HL-60 (cell line): ENCODE measurements around the gene SLC35B3.
A peak's percentile ranks its signal among the peaks of the same experiment; 100 is the strongest.

Experiments used
- DNase-seq, 2 experiments: peaks; one replicate each; pipeline ENCODE4 v3.0.0-alpha.2; 2010 to 2020; ENCODE audit warnings: low read depth in 1 of 2, low spot score in 1 of 2
- H3K27ac ChIP-seq: fragments of 250-450 bp; sonication (Bioruptor Pico); replicated peaks from 2 replicates; pipeline ENCODE4 v1.5.1; 2020; ENCODE audit warnings: mild to moderate bottlenecking, moderate library complexity
- H3K27me3 ChIP-seq: fragments of 250-450 bp; sonication (Bioruptor Pico); 2 replicates; pipeline ENCODE4 v1.5.1; 2021; ENCODE audit warnings: mild to moderate bottlenecking, moderate library complexity; ENCODE audit not compliant: insufficient read depth, poor library complexity, severe bottlenecking
- H3K4me3 ChIP-seq: replicated peaks from 2 replicates; pipeline ENCODE4 v1.5.1; 2011; ENCODE audit warnings: mild to moderate bottlenecking, control low read depth, low read length; ENCODE audit not compliant: insufficient read depth
- CTCF ChIP-seq: IDR thresholded peaks from one replicate; pipeline ENCODE4 v1.5.1; 2011; ENCODE audit warnings: low read length, control low read depth, inconsistent platforms; ENCODE audit not compliant: insufficient read depth
- GABPA ChIP-seq: IDR thresholded peaks from 2 replicates; pipeline ENCODE4 v1.6.1; 2012; ENCODE audit warnings: low read depth
- POLR2AphosphoS5 ChIP-seq: IDR thresholded peaks from 2 replicates; pipeline ENCODE4 v1.6.1; 2012; ENCODE audit warnings: low read depth
- REST ChIP-seq: IDR thresholded peaks from 2 replicates; pipeline ENCODE4 v1.6.1; 2012; ENCODE audit warnings: low read depth; ENCODE audit not compliant: insufficient replicate concordance
- SPI1 ChIP-seq: IDR thresholded peaks from 2 replicates; pipeline ENCODE4 v1.6.1; 2012; ENCODE audit warnings: low read depth, mild to moderate bottlenecking, borderline replicate concordance

SLC35B3 gene

GRCh38 chr6:8436966-8437365 is 1.6 kb upstream of the SLC35B3 start:
- H3K4me3 ChIP-seq, result no peak overlapping the region
- DNase-seq, result peak in 1 of 2 experiments; percentile 7
- no peak overlapping the region for H3K27ac ChIP-seq
- TF ChIP-seq SPI1 (no peak), POLR2AphosphoS5 (no peak), CTCF (no peak), REST (no peak), GABPA (no peak)
- no peaks in the 10 kb centered on the region for H3K27me3 ChIP-seq

GRCh38 chr6:8435845-8436168 is 462 bp upstream of the SLC35B3 start:
- no peaks in the 10 kb centered on the region for H3K27me3 ChIP-seq
- no peak for DNase-seq
- TF ChIP-seq GABPA, result no peak
- H3K27ac ChIP-seq, result peak overlapping the region; percentile 79
- peak overlapping the region; percentile 98 for H3K4me3 ChIP-seq

GRCh38 chr6:8434727-8435092 is 635 bp downstream of the SLC35B3 start:
- peak overlapping the region; percentile 79 for H3K27ac ChIP-seq

More at GRCh38 chr6:8434727-8435092, 635 bp downstream of the SLC35B3 start:
- peak overlapping the region; percentile 98 for H3K4me3 ChIP-seq
- DNase-seq, result no peak
- no peak for TF ChIP-seq SPI1
- TF ChIP-seq CTCF, result no peak
- no peak for TF ChIP-seq REST
- TF ChIP-seq GABPA, result no peak
- TF ChIP-seq POLR2AphosphoS5, result no peak
- no peaks in the 10 kb centered on the region for H3K27me3 ChIP-seq
